Erythroblast (primary cell): ENCODE measurements around the gene AHSA1.

ENCODE experiments used
- GATA1 ChIP-seq: IDR thresholded peaks from 2 replicates; pipeline ENCODE4 v1.6.1; 2011; ENCODE audit warnings: low read depth, mild to moderate bottlenecking, control low read depth, low read length, moderate library complexity
- POLR2A ChIP-seq: IDR thresholded peaks from 2 replicates; pipeline ENCODE4 v1.6.1; 2011; ENCODE audit warnings: mild to moderate bottlenecking, low read length

- no peak for TF ChIP-seq POLR2A
- TF ChIP-seq GATA1: no peak
These were observed 16.7 kb downstream of the AHSA1 start for GRCh38 chr14:77474479-77475177.
